ENCODE results near the gene HOGA1.
"Not testable (repeated sequence)": the region's sequence is repeated elsewhere in the genome, so short reads cannot be mapped to it uniquely, and the experiment has no call there.

HOGA1 gene

DNA sequence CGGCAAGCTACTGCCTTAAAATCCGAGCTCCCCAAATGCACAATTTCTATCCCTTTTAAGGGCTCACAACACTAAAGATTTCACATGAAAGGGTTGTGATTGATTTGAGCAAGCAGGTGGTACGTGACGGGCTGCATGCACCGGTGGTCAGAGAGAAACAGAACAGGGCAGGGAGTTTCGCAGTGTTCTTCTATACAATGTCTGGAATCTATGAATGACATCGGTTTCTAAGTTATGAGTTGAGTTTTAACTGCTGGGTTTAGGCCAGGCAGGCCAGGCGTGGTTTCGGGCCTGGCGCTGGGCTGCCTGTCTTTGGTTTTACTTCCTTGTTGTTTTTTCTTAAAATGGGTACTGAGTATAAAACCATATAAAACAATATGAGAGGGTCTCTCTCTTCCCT lies 28.6 kb upstream of the HOGA1 start:
- DNase-seq = not testable (repeated sequence)

DNA sequence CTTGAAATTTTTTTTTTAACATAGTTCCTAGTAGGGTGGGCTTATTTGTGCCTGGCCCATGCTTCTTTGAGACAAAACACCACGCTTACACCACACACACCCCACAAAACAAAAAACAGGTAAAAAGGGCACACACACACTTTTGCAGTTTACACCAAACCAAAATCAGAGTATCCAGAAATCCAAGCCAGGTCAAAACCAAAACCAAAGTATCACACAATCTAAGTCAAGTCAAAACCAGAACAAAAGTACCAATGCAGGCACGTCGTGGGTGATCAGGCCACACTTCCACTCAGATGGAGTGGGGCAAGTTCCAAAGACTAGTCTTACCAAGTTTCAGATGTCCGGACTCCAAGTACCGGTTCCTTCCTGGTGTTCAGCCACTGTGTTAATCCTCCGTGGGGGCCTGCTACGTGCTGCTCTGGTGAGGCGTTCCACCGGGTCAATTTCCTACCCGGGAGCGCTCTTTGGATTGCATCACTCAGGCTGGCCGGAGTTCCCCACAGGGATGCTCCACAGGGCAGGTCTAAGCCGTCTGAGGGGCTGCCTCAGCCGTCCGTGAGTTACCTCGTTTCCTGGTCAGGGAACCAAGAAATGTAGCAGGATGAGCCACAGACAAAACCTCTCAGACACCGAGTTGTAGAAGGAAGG lies 23.3 kb upstream of the HOGA1 start:
- DNase-seq = not testable (repeated sequence)

DNA sequence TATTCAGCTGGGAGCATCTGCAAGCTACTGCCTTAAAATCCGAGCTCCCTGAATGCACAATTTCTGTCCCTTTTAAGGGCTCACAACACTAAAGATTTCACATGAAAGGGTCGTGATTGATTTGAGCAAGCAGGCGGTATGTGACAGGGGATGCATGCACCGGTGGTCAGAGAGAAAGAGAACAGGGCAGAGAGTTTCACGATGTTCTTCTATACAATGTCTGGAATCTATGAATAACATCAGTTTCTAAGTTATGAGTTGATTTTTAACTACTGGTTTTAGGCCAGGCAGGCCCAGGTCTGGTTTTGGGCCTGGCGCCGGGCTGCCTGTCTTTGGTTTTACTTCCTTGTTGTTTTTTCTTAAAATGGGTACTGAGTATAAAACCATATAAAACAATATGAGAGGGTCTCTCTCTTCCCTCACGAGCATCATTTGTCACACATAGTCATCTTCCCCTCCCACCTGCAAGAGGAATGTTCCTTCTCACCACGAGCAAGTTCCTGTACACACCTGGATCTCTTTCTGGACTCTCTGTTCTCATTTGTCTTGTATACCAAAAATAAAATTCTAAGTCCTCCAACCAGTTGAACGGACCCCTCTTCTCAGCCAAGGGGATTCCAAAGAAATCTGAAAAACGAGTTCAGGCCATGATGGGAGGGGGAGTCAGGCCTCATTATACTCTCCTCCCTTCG lies 22.7 kb upstream of the HOGA1 start:
- DNase-seq = not testable (repeated sequence)

DNA sequence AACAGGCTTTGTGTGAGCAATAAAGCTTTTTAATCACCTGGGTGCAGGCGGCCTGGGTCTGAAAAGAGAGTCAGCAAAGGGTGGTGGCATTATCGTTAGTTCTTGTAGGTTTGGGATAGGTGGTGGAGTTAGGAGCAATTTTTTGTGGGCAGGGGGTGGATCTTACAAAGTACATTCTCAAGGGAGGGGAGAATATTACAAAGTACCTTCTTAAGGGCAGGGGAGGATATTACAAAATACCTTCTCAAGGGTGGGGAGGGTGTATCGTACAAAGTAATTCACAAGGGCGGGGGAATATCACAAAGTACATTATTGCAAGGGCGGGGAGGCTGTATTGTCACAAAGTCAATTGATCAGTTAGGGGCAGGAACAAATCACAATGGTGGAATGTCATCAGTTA lies 21.9 kb upstream of the HOGA1 start:
- not testable (repeated sequence) for DNase-seq

DNA sequence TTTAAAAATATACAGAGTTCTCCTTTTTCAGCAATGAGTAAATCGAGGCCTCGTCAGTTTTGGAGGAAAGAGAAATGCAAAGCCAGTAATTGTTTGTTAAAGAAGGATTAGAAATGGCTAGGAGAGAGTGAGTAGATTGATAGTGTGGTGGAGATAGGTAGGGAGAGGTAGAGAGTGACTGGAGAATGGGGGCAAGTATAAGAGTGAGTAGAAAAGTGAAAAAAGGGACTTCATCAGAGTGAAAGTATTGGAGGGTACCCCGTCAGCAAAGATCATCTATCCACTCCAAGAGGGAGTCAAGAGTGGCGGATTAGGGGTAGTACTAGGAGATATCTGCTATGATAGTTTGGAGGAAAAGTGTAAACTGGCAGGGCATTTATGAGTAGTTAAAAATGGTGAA lies 20.9 kb upstream of the HOGA1 start:
- no peak for DNase-seq

DNA sequence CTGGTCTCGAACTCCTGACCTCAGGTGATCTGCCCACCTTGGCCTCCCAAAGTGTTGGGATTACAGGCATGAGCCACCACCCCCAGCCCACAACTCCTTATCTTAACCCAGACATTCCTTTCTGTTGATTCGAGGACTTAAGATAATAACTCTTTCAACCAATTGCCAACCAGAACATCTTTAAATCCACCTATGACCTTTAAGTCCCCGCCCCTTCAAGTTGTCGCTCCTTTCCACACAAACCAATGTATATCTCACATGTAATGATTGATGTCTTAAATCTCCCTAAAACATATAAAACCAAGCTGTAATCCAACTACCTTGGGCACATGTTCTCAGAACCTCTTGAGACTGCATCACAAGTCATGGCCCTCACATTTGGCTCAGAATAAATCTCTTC lies 19.4 kb upstream of the HOGA1 start:
- no peak for DNase-seq

DNA sequence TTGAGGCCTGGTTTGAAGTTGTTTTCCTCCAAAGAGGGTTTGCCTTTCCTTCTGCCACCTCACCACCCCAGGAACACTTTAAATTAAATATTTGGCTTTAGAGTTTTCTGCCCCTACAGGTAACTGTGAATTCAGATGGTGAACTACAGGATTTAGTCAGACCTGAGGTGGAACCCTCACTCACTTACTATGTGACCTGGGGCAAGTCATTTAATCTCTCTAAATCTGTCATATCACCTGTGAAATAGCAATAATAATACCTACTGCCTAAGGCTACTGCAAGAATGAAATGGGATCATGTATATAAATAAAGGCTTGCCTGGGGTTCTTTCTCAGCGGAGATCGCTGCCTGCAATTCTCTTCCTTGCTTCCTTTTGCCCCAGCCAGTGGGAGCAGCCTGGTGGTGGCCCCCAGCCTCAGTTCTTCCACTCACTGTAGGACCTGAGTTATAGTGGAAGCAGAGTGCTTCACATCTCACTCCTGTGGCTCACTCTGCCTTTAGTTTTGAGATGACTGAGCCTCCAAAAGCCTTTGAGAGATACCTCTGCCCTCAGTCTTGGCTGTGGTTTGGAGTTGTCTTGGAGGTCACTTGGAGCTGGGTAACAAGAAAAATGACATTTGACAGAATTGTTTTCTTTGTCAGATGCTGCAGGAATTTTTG lies 17.7 kb upstream of the HOGA1 start:
- no peak for DNase-seq

DNA sequence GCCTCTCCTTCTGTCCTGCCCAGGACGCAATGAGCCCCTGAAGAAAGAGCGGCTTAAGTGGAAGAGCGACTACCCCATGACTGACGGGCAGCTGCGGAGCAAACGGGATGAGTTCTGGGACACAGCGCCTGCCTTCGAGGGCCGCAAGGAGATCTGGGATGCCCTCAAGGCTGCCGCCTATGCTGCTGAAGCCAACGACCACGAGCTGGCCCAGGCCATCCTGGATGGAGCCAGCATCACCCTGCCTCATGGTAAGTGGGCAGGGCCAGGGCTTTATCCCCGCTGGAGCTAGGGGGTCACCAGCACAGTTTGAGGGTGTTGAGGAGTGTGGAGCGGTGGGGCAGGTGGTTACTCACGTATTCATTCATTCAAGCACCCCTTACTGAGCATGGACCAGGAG lies 16.3 kb upstream of the HOGA1 start:
- no peak for DNase-seq

DNA sequence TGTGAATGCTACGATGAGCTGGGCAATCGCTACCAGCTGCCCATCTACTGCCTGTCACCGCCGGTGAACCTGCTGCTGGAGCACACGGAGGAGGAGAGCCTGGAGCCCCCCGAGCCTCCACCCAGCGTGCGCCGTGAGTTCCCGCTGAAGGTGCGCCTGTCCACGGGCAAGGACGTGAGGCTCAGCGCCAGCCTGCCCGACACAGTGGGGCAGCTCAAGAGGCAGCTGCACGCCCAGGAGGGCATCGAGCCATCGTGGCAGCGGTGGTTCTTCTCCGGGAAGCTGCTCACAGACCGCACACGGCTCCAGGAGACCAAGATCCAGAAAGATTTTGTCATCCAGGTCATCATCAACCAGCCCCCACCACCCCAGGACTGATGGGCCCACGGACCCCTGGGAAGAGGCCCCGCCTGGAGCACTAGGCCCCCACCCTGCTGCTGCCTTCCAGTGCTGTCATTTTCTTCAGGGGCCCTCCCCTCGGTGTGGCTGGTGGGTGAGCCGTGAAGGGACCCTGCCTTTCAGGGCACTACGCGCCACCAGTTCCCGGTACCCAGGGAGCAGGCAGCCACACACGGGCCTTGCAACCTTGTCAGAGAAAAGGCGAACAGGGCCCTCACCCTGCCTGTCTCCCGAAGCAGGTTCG lies 13.9 kb upstream of the HOGA1 start:
- DNase-seq = no peak

DNA sequence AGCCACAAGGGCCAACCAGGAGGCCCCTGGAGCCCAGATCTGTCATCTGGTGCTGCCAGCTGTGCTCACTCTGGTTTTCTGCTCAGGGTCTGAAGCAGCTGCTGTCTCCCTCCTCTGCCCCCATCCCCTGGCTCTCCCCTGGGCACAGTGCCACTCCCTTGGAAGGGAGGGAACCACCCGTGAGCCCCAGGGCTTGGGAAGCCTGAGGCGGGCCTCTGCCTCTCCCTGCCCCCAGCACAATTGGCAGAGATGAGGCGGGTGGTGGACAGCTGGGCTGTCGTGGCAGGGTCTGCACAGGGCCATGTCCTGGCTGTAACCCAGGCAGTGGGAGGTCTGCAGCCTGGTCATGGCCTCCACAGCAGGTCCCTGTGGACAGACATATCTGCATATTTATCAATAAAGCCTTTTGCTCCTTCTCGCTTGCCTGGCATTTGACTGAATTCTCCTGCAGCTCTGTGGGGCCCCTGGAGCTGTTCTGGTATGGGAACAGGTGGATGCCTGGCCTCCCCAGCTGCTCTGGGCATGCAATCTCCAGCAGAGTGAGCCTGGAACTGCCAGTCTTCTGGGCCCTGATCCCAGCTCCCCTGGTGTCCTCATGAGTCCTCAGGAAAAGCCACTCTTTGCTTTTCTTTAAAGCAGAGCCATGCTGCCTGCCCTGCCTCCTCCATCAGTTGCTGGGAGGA lies 13.3 kb upstream of the HOGA1 start:
- no peak for DNase-seq

DNA sequence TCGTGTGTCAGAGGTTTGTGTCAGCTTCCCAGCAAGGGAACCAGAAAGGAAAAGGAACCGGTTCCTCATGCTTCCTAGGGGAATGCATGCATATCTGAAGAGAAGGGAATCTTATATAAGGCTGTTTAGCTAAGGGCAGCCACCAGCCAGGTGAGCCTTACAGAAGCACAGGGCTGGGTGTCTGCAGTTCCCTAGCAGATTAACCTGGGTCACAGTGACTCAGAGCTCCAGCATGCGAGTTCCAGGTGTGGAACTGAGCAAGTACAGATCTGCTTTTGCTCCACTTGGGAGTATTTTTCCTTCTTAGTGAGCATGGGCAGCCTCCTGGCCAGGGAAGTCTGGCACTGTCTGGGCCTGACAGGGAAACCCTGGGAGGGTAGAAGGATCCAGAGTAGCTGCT lies 12.6 kb upstream of the HOGA1 start:
- DNase-seq = no peak

DNA sequence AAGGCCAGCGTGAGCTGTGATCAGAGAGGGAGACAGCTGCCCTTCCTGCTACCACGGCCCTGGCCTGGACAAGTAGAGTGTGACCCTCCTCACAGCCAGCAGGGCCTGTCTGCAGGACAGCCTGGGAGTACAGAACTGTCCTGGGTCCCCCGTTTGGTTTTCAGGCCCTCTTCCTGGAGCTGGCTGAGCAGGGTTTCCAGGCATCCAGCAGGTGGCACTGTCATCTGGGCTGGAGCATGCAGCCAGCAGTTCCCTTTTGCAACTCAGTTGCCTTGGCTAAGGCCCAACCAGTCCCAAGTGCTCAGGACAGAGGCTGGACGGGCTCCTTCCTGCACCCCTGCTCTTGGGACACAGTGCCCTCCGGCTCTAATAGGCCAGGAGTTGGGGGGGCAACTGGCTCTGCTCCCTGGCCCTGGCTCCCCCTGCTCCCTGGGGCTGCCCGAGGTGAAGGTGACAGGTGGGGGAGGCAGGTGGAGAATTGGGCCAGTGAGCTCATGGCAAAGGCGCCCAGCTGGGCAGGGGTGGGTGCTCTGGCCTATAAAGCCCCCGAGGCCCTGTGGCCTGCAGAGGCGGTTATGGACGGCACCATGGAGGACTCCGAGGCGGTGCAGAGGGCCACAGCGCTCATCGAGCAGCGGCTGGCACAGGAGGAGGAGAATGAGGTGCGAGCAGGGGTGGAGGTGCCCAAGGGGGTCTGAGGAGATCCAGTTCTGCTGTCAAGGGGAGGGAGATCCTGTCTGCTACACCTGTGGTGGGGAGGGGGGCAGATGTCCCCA lies 11.8 kb upstream of the HOGA1 start, which contains the start of gene ANKRD2:
Gene ANKRD2, plus strand, starts transcription at position 566 of the 776 bp plus-strand sequence. Its CDS starts 10 bp downstream, at position 576.
- DNase-seq = peak; percentile 46

DNA sequence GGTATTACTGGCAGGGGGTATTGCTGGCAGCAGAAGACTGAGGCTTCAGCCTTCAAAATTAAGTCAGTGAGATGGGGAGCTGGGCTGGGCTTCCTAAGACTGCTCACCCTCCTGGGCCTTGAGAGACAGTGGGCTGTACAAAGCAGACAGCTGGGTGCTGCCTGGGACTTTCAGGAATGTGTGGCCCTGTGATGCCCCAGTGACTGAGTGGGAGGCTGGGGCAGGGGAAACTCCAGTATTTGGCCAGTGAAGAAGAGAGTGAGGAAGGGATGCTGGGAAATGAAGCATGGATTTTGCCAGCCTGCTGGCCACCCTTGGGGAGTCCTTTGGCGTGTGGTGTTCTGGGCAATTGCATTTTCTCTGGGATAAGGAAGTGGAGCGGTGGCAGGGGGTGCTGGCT lies 11.2 kb upstream of the HOGA1 start:
- no peak for DNase-seq

DNA sequence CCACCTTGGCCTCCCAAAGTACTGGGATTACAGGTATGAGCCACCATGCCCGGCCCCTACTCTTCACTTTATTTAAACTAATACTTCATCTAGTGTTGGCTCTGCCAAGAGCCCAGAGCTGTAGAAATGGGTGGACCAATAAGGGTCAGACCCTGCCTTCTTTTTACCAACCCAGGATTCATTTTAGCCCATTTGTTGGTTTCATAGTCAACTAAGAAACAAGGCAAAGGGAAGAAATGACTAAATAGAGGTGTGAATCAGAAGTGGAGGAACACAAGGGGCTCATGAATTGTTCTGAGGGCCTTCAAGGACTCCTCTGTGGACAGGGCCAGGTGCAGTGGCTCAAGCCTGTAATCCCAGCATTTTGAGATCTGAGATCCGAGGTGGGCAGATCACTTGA lies 10.5 kb upstream of the HOGA1 start:
- DNase-seq = no peak

DNA sequence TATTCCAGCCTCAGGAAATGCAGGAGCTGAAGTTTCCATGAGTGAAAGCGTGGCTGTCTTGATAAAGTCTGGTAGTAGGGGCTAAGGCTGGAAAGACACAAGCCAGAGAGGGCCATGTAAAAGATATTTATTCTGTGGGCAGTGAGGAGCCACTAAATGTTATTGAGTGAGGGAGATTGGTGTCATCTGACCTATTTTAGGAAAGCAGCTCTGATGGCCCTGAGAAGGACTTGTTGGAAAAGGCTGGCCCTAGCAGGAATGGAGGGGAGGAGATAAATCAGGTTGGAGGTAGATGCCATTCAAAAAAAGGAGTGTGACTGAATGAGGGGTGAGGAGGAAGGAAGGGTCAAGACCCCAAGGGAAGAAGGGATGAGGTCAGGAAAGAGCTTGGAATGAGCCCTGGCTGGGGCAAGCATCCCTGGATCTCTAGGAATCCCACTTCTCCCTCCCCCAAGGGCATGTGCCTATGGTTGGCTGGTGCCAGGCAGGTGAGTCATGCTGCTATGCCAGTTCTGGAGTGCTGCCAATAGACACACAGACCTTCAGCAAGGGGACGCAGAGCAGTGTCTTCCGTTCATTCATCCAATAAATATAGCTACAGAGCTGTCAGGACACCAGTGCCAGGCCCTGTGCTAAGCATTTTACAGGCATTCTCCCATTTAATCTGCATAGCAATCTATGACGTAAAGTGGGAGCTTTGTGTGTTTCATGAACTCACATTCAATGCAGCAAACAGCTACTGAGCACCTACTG lies 9.6 kb upstream of the HOGA1 start:
- DNase-seq = peak; percentile 34

DNA sequence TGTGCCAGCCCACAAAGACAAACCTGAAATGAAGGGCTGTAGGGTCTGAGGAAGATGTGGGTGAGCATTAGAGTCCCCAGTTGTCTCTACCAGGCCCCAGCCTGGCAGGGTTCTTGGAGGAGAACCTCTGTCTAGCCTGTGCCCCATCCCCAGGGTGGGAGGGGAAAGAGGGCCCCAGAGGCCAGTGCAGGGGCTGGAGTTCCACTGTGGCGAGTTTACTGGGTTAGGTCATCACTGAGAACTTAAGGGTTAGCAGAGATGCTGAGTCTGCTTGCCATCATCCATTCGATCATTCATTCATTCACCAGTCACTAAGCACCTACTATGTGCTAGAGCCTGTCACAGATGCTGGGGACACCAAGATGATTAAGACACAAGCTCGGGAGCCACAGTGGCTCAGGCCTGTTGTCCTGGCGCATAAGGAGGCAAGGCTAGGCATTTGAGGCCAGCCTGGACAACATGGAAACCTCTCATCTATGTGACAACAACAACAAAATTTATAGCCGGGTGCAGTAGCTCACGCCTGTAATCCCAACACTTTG lies 9.0 kb upstream of the HOGA1 start:
- DNase-seq = no peak

DNA sequence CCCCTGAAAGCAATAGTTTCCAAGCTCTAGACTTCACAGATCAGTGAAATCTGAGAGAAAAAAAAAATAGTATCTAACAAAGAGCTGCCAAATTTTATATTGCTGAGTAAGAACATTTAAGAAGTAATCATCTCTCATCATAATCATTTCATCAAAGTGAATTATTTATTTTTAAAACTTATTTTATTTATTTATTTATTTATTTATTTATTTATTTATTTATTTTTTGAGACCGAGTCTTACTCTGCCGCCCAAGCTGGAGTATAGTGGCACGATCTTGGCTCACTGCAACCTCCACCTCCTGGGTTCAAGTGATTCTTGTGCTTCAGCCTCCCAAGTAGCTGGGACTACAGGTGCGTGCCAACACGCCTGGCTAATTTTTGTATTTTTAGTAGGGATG lies 7.7 kb upstream of the HOGA1 start:
- DNase-seq = not testable (repeated sequence)

DNA sequence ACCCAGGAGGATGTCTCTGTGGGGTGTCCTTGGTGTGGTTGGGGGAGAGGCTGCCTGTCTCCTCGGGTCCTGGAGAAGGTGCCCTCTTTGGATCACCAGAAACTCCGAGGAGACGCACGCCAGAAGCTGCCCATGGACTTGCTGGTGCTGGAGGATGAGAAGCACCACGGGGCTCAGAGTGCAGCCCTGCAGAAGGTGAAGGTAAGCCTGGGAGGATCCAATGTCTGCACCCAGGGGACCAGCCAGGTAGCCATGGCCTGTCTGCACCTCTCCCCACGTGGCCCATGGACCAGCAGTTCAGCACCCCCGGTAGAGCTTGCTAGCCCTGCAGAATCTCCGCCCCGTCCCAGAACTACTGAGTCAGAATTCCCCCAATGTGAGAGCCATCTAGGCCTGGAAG lies 6.5 kb upstream of the HOGA1 start:
- no peak for DNase-seq

DNA sequence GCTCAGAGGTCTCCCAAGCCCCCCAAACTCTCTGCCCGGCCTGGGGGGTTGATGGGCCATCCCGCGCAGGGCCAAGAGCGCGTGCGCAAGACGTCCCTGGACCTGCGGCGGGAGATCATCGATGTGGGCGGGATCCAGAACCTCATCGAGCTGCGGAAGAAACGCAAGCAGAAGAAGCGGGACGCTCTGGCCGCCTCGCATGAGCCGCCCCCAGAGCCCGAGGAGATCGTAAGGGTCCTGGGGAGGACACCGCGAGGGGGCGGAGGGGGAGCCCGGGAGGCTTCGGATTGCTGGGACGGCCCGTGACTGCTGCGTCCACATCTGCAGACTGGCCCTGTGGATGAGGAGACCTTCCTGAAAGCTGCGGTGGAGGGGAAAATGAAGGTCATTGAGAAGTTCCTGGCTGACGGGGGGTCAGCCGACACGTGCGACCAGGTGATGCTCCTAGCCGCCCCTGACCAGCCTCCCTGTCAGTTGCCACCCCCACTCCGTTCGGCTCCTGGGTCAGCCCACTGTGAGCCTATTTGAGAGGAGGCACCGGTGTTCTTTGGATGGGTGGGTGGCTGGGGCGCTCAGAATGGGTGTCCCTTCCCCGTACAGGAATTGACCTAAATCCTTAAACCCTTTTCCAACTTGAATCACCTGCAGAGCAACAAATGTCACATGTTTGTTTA lies 5.9 kb upstream of the HOGA1 start:
- DNase-seq = no peak

All from NCI-H146 (cell line).